Natural killer cell (primary cell): ENCODE data around the gene SAMD11. TPM values are rescaled to one million over a fixed set of nuclear protein-coding genes. Genes with fewer than 3 reads are reported as not detected.

ENCODE experiments used
- ATAC-seq, 3 donors: fragments of 150-1000 bp in 2 of 3; fragments of 200-7000 bp in 1 of 3; cut with Tn5 transposase; 1 replicate in 1 of 3; 2 replicates in 2 of 3; pipeline ENCODE4 v1.10.0; 2021; ENCODE audit warnings: mild to moderate bottlenecking in 2 of 3, moderate library complexity in 2 of 3
- DNase-seq, 2 donors: peaks; one replicate each; pipeline versions ENCODE4 v3.0.0 to v3.0.0-alpha.2; 2013 to 2021; ENCODE audit warnings: mixed read lengths in 1 of 2
- H3K27ac ChIP-seq: one replicate; pipeline ENCODE4 v1.5.1; 2013; ENCODE audit warnings: mild to moderate bottlenecking, low read length
- H3K27me3 ChIP-seq: one replicate; pipeline ENCODE4 v1.6.1; 2013; ENCODE audit warnings: low read length; ENCODE audit not compliant: control insufficient read depth, insufficient read depth
- H3K36me3 ChIP-seq: one replicate; pipeline ENCODE4 v1.6.1; 2013; ENCODE audit warnings: low read length; ENCODE audit not compliant: control insufficient read depth, insufficient read depth
- H3K4me1 ChIP-seq: one replicate; pipeline ENCODE4 v1.6.1; 2013; ENCODE audit warnings: low read length; ENCODE audit not compliant: control insufficient read depth, insufficient read depth
- H3K4me3 ChIP-seq: one replicate; pipeline ENCODE4 v1.5.1; 2013; ENCODE audit warnings: low read length
- H3K9me3 ChIP-seq: one replicate; pipeline ENCODE4 v1.6.1; 2013; ENCODE audit warnings: low read length; ENCODE audit not compliant: control insufficient read depth, insufficient read depth
- H3K27ac Mint-ChIP-seq, 2 donors: one replicate each; pipeline ENCODE4 v1.8.0; 2022; ENCODE audit warnings: mild to moderate bottlenecking in 2 of 2, mixed read lengths in 2 of 2, moderate library complexity in 1 of 2
- H3K27me3 Mint-ChIP-seq, 2 donors: one replicate each; pipeline ENCODE4 v1.8.0; 2022; ENCODE audit warnings: low read depth in 2 of 2, mixed read lengths in 2 of 2
- H3K36me3 Mint-ChIP-seq: one replicate; pipeline ENCODE4 v1.8.0; 2022; ENCODE audit warnings: mixed read lengths
- H3K4me1 Mint-ChIP-seq, 2 donors: one replicate each; pipeline ENCODE4 v1.8.0; 2022; ENCODE audit warnings: mixed read lengths in 2 of 2
- H3K4me3 Mint-ChIP-seq: one replicate; pipeline ENCODE4 v1.8.0; 2022; ENCODE audit warnings: mild to moderate bottlenecking, moderate library complexity, mixed read lengths
- H3K9me3 Mint-ChIP-seq, 2 donors: one replicate each; pipeline ENCODE4 v1.8.0; 2022; ENCODE audit warnings: mixed read lengths in 2 of 2
- WGBS: methylation state at CpG from one replicate; pipeline ENCODE4 v1.1.7; 2013; ENCODE audit warnings: missing lambda C conversion rate; ENCODE audit not compliant: insufficient coverage; 5-methylcytosine and 5-hydroxymethylcytosine counted together
- intact Hi-C: fragments of 100-400 bp; cut with micrococcal nuclease; formaldehyde crosslinking; loops from one replicate; pipeline ENCODE4 v1.14.2; 2022
- total RNA-seq, 4 donors: library from RNA; stranded (reverse); fragments of 120-200 nt in 1 of 4; gene quantifications; one replicate each; pipeline versions ENCODE4 v1.2.3 to v1.2.4, GENCODE V29; 2013 to 2022
- TF ChIP-seq, protein P1 (sequence below): fragments of 200-600 bp; IDR thresholded peaks from one replicate; pipeline ENCODE4 v1.8.0; 2022; ENCODE audit warnings: antibody characterized with exemption

Gene SAMD11
- total RNA-seq, 3 donors from 2014 or later (not counting 1 experiment from before 2014, with no cell fraction given): not detected

DNA sequence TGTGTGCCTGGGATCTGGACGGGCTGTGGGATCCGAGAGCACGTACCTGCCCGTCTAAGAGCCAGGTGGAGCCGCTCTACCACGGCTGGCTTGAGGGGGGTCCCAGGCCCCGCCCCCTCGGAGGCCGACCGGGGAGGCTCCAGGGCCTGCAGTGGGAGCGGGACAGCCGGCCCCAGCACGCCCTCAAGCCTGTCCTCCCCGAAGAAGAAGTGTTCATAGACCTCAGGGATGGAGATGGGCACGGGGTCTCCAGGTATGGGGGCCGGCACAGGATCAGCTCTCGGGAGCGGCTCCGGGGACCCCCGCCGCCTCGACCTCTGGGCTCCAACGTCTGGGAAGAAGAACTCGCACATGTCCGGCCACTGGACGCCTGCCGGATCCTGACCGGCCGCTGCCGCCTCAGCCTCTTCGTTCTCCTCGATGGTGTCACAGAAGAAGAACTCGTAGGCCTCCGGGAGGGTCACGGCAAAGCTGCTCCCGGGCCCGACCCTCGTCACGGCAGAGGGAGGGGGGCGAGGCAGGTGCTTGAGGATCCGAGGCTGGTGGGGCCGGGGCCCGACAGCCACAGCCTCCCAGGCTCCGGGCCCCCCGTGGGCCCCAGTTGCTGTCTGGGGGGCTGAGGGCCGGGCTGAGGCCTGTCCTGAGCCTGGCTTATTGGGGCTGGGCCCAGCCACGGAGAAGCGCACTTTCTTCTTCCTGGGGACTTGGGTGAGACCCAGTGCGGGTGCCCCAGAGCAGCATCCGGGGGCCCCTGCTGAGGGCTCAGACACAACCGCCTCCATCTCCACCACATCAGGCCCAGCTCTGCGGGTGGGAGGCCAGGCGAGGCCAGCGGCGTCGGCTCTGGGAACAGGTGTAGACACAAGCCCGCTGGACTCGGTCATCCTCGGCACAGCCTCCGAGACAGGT lies 55.4 kb downstream of the SAMD11 start:
- H3K27me3 Mint-ChIP-seq: peaks cover 0 to 15% of the 10 kb centered on the region in 2 donors

DNA sequence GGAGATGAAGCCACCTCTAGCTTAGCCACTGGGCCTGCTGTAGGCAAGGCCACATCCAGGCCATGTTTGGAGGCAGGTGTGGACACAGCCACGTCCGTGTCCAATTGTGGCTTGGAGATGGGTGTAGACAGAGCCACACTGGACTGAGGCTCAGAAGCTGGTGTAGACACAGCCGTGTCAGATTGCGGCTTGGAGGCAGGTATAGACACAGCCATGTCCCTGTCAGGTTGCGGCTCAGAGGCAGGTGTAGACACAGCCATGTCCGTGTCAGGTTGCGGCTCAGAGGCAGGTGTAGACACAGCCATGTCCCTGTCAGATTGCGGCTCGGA lies 56.0 kb downstream of the SAMD11 start:
- Histone ChIP-seq H3K4me1 (peaks cover 12% of the 10 kb centered on the region), H3K27ac (no peak overlapping the region), H3K4me3 (no peak overlapping the region), H3K9me3 (no peaks in the 10 kb centered on the region), H3K27me3 (no peaks in the 10 kb centered on the region), H3K36me3 (no peaks in the 10 kb centered on the region)
- TF ChIP-seq, protein P1, sequence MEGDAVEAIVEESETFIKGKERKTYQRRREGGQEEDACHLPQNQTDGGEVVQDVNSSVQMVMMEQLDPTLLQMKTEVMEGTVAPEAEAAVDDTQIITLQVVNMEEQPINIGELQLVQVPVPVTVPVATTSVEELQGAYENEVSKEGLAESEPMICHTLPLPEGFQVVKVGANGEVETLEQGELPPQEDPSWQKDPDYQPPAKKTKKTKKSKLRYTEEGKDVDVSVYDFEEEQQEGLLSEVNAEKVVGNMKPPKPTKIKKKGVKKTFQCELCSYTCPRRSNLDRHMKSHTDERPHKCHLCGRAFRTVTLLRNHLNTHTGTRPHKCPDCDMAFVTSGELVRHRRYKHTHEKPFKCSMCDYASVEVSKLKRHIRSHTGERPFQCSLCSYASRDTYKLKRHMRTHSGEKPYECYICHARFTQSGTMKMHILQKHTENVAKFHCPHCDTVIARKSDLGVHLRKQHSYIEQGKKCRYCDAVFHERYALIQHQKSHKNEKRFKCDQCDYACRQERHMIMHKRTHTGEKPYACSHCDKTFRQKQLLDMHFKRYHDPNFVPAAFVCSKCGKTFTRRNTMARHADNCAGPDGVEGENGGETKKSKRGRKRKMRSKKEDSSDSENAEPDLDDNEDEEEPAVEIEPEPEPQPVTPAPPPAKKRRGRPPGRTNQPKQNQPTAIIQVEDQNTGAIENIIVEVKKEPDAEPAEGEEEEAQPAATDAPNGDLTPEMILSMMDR: no peak
- Mint-ChIP-seq H3K9me3 (no peaks in the 10 kb centered on the region), H3K4me3 (no peak overlapping the region), H3K36me3 (no peaks in the 10 kb centered on the region), H3K4me1 (peaks cover 0 to 8% of the 10 kb centered on the region in 2 donors), H3K27ac (no peak overlapping the region), H3K27me3 (peaks cover 0 to 15% of the 10 kb centered on the region in 2 donors)
- intact Hi-C loops: loop anchor here (5.0 kb wide), 1 partner anchor 313 kb away; no protein-coding TSS in a partner anchor
- DNase-seq (no peak), ATAC-seq (no peak)
- 92% methylated on average over 9 of the region's 9 CpGs for WGBS

More for the DNA sequence above, 55.4 kb downstream of the SAMD11 start:
- Histone ChIP-seq H3K36me3 (no peaks in the 10 kb centered on the region), H3K4me1 (peaks cover 12% of the 10 kb centered on the region), H3K27ac (no peak overlapping the region), H3K27me3 (no peaks in the 10 kb centered on the region), H3K9me3 (no peaks in the 10 kb centered on the region), H3K4me3 (no peak overlapping the region)
- no peak for DNase-seq
- WGBS: 91% methylated on average over 60 of the region's 60 CpGs
- no peak overlapping the region for H3K27ac Mint-ChIP-seq
- TF ChIP-seq, protein P1: no peak
- no peak for ATAC-seq
- peaks cover 0 to 8% of the 10 kb centered on the region in 2 donors for H3K4me1 Mint-ChIP-seq
- no peak overlapping the region for H3K4me3 Mint-ChIP-seq
- H3K9me3 Mint-ChIP-seq: no peaks in the 10 kb centered on the region
- intact Hi-C loops: no loop called here
- H3K36me3 Mint-ChIP-seq: no peaks in the 10 kb centered on the region

DNA sequence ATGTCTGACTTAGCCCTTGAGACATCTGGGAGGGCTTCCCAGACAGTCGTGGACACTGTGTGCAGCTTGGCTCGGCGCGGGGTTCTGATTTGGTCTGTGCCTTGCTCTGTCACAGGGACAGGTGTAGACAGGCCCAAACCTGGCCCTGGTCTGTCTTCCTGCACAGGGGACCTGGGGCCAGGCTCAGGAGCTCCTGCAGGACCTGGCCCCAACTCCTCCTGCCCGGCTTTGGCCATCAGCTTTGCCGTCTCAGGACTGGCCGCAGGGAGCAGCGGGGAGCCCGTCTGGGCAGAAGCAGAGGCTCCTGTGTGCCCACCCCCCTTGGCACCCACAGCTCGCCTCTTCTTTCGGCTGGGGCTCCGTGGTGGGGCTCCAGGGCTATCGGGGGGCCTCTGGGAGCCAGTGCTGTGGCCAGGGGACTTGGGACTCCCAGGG lies 56.4 kb downstream of the SAMD11 start:
- Mint-ChIP-seq H3K4me3 (no peak overlapping the region), H3K4me1 (peaks cover 0 to 8% of the 10 kb centered on the region in 2 donors), H3K27me3 (peaks cover 1 to 13% of the 10 kb centered on the region in 2 donors), H3K36me3 (no peaks in the 10 kb centered on the region), H3K9me3 (no peaks in the 10 kb centered on the region), H3K27ac (no peak overlapping the region)
- Histone ChIP-seq H3K27me3 (no peaks in the 10 kb centered on the region), H3K4me3 (no peak overlapping the region), H3K27ac (no peak overlapping the region), H3K9me3 (no peaks in the 10 kb centered on the region), H3K36me3 (no peaks in the 10 kb centered on the region), H3K4me1 (peaks cover 12% of the 10 kb centered on the region)
- ATAC-seq (no peak), DNase-seq (no peak)
- TF ChIP-seq, protein P1: no peak
- WGBS: 88% methylated on average over 13 of the region's 13 CpGs
- intact Hi-C loops: loop anchor here (5.0 kb wide), 1 partner anchor 312 kb away; no protein-coding TSS in a partner anchor
